Esophagus mucosa (tissue), 1 donor: ENCODE measurements around the gene PDE6B. TPM values are rescaled to one million over a fixed set of nuclear protein-coding genes. Genes with fewer than 3 reads are reported as not detected.
"Not testable (repeated sequence)": the region's sequence is repeated elsewhere in the genome, so short reads cannot be mapped to it uniquely, and the experiment has no call there.

ENCODE experiments used
- ATAC-seq: fragments of 200-7000 bp; cut with Tn5 transposase; one replicate; pipeline ENCODE4 v1.9.1; 2020
- total RNA-seq: library from RNA; stranded (reverse); gene quantifications from one replicate; pipeline ENCODE4 v1.2.4, GENCODE V29; 2023
- donor health status: DM: yes; HTN: yes; CAD: no.

Gene PDE6B
- total RNA-seq, 1 donor from 2014 or later: 0.88 TPM

- no peak for ATAC-seq
Observed at GRCh38 chr4:657338-657833, 32.0 kb downstream of the PDE6B start.

GRCh38 chr4:657834-658667 lies 32.7 kb downstream of the PDE6B start:
- no peak for ATAC-seq

- ATAC-seq: no peak
Observed at GRCh38 chr4:658681-659667, 33.6 kb downstream of the PDE6B start.

- ATAC-seq: no peak
Observed at GRCh38 chr4:659851-660250, 34.5 kb downstream of the PDE6B start.

GRCh38 chr4:660401-660800 lies 35.0 kb downstream of the PDE6B start:
- no peak for ATAC-seq

GRCh38 chr4:661231-661630 lies 35.9 kb downstream of the PDE6B start:
- ATAC-seq: no peak

GRCh38 chr4:661881-662761 lies 36.7 kb downstream of the PDE6B start:
- peak; percentile 6 for ATAC-seq

GRCh38 chr4:663046-663437 lies 37.7 kb downstream of the PDE6B start:
- ATAC-seq: no peak

GRCh38 chr4:663438-664428 lies 38.4 kb downstream of the PDE6B start:
- peak; percentile 32 for ATAC-seq

GRCh38 chr4:664713-665231 lies 39.4 kb downstream of the PDE6B start:
- ATAC-seq: no peak

GRCh38 chr4:665381-665750 lies 40.0 kb downstream of the PDE6B start:
- no peak for ATAC-seq

- ATAC-seq: no peak
Observed at GRCh38 chr4:665751-666435, 40.5 kb downstream of the PDE6B start.

- ATAC-seq: no peak
Observed at GRCh38 chr4:666436-666810, 41.0 kb downstream of the PDE6B start.

- ATAC-seq: no peak
Observed at GRCh38 chr4:666822-667544, 41.6 kb downstream of the PDE6B start.

- ATAC-seq: no peak
Observed at GRCh38 chr4:667545-667925, 42.2 kb downstream of the PDE6B start.

- ATAC-seq: not testable (repeated sequence)
Observed at GRCh38 chr4:668219-668618, 42.8 kb downstream of the PDE6B start.

GRCh38 chr4:669806-670559 lies 44.6 kb downstream of the PDE6B start:
- not testable (repeated sequence) for ATAC-seq

GRCh38 chr4:671769-672168 lies 46.4 kb downstream of the PDE6B start:
- ATAC-seq: no peak
